ENCODE results near the gene LAS1L.

LAS1L gene

GRCh38 chrX:65551489-65552339, 17.1 kb upstream of the LAS1L start:
- no peak overlapping the region for H3K4me2 ChIP-seq (ENCODE audit: low read length)
- H3K9ac ChIP-seq, result no peak overlapping the region
- H3K27me3 ChIP-seq (ENCODE audit: control insufficient read depth, insufficient read depth, low read length), result no peaks in the 10 kb centered on the region
- no peak overlapping the region for H2AFZ ChIP-seq
- TF ChIP-seq, protein P1, sequence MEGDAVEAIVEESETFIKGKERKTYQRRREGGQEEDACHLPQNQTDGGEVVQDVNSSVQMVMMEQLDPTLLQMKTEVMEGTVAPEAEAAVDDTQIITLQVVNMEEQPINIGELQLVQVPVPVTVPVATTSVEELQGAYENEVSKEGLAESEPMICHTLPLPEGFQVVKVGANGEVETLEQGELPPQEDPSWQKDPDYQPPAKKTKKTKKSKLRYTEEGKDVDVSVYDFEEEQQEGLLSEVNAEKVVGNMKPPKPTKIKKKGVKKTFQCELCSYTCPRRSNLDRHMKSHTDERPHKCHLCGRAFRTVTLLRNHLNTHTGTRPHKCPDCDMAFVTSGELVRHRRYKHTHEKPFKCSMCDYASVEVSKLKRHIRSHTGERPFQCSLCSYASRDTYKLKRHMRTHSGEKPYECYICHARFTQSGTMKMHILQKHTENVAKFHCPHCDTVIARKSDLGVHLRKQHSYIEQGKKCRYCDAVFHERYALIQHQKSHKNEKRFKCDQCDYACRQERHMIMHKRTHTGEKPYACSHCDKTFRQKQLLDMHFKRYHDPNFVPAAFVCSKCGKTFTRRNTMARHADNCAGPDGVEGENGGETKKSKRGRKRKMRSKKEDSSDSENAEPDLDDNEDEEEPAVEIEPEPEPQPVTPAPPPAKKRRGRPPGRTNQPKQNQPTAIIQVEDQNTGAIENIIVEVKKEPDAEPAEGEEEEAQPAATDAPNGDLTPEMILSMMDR (IDR thresholded peaks at IDR 0.05), result no peak
- H3K27ac ChIP-seq, result no peak overlapping the region
- no peaks in the 10 kb centered on the region for H3K79me2 ChIP-seq
- no peaks in the 10 kb centered on the region for H3K4me1 ChIP-seq
- no peaks in the 10 kb centered on the region for H3K36me3 ChIP-seq (ENCODE audit: control insufficient read depth, insufficient read depth, low read length)
- no peak overlapping the region for H3K4me3 ChIP-seq (ENCODE audit: low read depth, low read length)
- no peaks in the 10 kb centered on the region for H3K9me3 ChIP-seq (ENCODE audit: control insufficient read depth, low read length)

DNA sequence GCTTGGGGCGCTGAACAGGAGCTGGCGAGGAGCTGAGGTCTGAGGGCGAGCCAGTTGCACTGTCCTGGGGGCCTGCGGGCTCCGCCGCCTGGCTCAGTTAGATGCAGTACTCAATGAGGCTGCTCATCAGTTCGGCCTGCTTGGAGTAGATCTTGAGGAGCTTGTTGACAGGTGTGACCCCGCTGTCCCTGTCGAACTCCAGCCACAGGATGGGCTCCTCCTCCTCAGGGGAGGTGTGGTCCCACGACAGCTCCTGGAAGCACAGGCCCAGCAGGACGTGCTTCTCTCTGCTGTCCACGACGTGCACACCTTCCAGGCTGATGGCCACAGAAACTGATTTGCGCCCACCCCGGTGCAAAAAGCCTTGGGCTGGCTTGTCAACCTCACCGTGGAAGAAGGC, 16.5 kb upstream of the LAS1L start:
- Histone ChIP-seq H3K9me3 (ENCODE audit: control insufficient read depth, low read length) (no peaks in the 10 kb centered on the region), H2AFZ (no peak overlapping the region), H3K9ac (no peak overlapping the region), H3K4me1 (no peaks in the 10 kb centered on the region), H3K4me3 (ENCODE audit: low read depth, low read length) (no peak overlapping the region), H3K27ac (no peak overlapping the region), H3K79me2 (no peaks in the 10 kb centered on the region), H3K27me3 (ENCODE audit: control insufficient read depth, insufficient read depth, low read length) (no peaks in the 10 kb centered on the region), H3K36me3 (ENCODE audit: control insufficient read depth, insufficient read depth, low read length) (no peaks in the 10 kb centered on the region), H3K4me2 (ENCODE audit: low read length) (no peak overlapping the region)
- TF ChIP-seq, protein P1 (IDR thresholded peaks at IDR 0.05), result no peak

DNA sequence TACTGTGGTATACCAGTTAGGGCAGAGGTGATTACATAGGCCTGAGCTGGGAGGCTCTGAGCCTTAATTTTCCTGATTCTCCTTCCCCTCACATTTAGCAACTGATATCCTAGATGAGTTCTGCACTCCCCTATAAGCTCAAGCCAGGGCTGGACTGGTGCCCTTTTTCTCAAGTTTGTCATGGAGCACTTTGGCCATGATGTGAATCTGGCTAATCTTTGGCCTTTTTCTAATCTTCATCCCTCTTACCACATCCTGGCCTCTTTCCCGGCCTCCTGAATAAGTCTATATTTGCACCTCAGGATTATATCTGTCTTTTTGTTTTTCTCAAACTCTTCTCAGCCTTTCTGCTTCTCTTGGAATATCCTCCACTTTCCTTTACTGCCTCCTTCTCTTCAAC, 10.9 kb upstream of the LAS1L start:
- TF ChIP-seq, protein P1 (IDR thresholded peaks at IDR 0.05), result no peak
- no peaks in the 10 kb centered on the region for H3K36me3 ChIP-seq (ENCODE audit: control insufficient read depth, insufficient read depth, low read length)
- no peak overlapping the region for H3K4me3 ChIP-seq (ENCODE audit: low read depth, low read length)
- no peaks in the 10 kb centered on the region for H3K79me2 ChIP-seq
- H2AFZ ChIP-seq, result no peak overlapping the region
- H3K4me2 ChIP-seq (ENCODE audit: low read length), result no peak overlapping the region
- H3K4me1 ChIP-seq, result no peaks in the 10 kb centered on the region
- no peaks in the 10 kb centered on the region for H3K27me3 ChIP-seq (ENCODE audit: control insufficient read depth, insufficient read depth, low read length)
- H3K9me3 ChIP-seq (ENCODE audit: control insufficient read depth, low read length), result no peaks in the 10 kb centered on the region
- H3K27ac ChIP-seq, result no peak overlapping the region
- H3K9ac ChIP-seq, result no peak overlapping the region

DNA sequence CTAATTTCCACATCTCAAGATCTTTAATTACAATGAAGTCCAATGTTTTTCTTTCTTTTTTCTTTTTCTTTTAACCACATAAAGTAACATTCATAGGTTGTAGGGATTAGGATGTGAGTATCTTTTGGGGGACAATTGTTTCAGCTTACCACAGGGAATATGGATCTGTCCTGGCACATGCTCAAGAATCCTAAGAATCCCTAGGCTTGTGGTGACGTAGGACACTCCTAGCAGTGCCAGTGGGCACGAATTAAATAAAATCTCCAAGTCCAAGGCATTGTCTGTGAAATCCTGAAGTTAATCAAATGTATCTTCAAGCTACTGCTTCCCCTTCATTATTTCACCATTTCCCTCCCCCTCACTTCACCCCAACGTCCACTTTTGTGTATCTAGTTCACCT, 2.6 kb upstream of the LAS1L start:
- no peak overlapping the region for H3K4me2 ChIP-seq (ENCODE audit: low read length)
- H3K27ac ChIP-seq, result no peak overlapping the region
- H3K27me3 ChIP-seq (ENCODE audit: control insufficient read depth, insufficient read depth, low read length), result no peaks in the 10 kb centered on the region
- H3K36me3 ChIP-seq (ENCODE audit: control insufficient read depth, insufficient read depth, low read length), result no peaks in the 10 kb centered on the region
- H3K9me3 ChIP-seq (ENCODE audit: control insufficient read depth, low read length), result no peaks in the 10 kb centered on the region
- no peak overlapping the region for H2AFZ ChIP-seq
- H3K4me1 ChIP-seq, result peaks cover 3% of the 10 kb centered on the region
- H3K9ac ChIP-seq, result no peak overlapping the region
- H3K79me2 ChIP-seq, result peaks cover 6% of the 10 kb centered on the region
- TF ChIP-seq, protein P1 (IDR thresholded peaks at IDR 0.05), result no peak
- H3K4me3 ChIP-seq (ENCODE audit: low read depth, low read length), result no peak overlapping the region

DNA sequence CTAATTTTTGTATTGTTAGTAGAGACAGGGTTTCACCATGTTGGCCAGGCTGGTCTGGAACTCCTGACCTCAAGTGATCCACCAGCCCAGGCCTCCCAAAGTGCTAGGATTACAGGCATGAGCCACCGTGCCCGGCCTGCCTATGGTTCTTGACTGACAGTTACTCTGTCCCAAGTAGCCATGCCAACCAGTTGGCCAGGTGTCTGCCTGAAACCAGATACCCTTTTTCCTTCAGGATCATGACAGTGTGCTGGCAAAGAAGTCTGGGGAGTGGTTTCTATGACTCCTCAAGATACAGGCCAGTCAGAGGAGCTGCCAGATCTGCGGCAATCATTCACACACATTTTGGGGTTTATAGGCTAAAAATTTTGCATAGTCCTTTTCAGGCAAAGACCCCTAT, 1.7 kb upstream of the LAS1L start:
- Histone ChIP-seq H3K4me2 (ENCODE audit: low read length) (no peak overlapping the region), H2AFZ (no peak overlapping the region), H3K79me2 (peaks cover 6% of the 10 kb centered on the region), H3K9me3 (ENCODE audit: control insufficient read depth, low read length) (no peaks in the 10 kb centered on the region), H3K27me3 (ENCODE audit: control insufficient read depth, insufficient read depth, low read length) (no peaks in the 10 kb centered on the region), H3K4me3 (ENCODE audit: low read depth, low read length) (no peak overlapping the region), H3K36me3 (ENCODE audit: control insufficient read depth, insufficient read depth, low read length) (no peaks in the 10 kb centered on the region), H3K9ac (no peak overlapping the region), H3K27ac (no peak overlapping the region), H3K4me1 (peaks cover 3% of the 10 kb centered on the region)
- TF ChIP-seq, protein P1 (IDR thresholded peaks at IDR 0.05), result no peak
